ENCODE results near the gene TTC28. TPM values are rescaled to one million over a fixed set of nuclear protein-coding genes. Genes with fewer than 3 reads are reported as not detected.

Gene TTC28
- total RNA-seq, 4 donors from 2014 or later = 49.8 to 99.7 (median 79.7) TPM

DNA sequence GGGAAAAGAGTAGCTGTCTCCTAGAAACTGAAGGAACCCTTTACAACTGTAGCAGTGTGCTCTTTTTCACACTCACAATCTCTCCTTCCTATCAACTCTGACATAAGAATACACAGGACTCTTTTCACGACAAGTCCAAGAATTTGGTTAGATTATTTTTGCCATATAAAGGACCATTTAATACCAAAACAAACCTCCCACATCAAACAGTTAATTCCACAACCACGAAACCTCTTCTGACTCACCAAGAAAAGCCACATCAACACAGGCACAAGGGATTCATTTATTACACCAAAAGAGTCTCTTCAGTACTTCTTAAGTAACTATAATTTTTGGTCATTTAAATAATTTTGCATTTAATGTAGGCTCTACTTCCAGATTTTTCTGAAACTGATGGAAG is 538.0 kb downstream of the TTC28 start:
- H3K27me3 ChIP-seq = no peaks in the 10 kb centered on the region
- WGBS, 2 donors = 63 to 72% methylated on average over 2 of the region's 2 CpGs
- DNase-seq = no peak
- H3K4me3 ChIP-seq (replicated peaks in 1 of 3) = no peak overlapping the region
- H3K4me1 ChIP-seq = peaks cover 4 to 6% of the 10 kb centered on the region in 2 donors
- H3K36me3 ChIP-seq = no peaks in the 10 kb centered on the region
- intact Hi-C loops (cut with DNase I) = no loop called here
- TF ChIP-seq, protein P1, sequence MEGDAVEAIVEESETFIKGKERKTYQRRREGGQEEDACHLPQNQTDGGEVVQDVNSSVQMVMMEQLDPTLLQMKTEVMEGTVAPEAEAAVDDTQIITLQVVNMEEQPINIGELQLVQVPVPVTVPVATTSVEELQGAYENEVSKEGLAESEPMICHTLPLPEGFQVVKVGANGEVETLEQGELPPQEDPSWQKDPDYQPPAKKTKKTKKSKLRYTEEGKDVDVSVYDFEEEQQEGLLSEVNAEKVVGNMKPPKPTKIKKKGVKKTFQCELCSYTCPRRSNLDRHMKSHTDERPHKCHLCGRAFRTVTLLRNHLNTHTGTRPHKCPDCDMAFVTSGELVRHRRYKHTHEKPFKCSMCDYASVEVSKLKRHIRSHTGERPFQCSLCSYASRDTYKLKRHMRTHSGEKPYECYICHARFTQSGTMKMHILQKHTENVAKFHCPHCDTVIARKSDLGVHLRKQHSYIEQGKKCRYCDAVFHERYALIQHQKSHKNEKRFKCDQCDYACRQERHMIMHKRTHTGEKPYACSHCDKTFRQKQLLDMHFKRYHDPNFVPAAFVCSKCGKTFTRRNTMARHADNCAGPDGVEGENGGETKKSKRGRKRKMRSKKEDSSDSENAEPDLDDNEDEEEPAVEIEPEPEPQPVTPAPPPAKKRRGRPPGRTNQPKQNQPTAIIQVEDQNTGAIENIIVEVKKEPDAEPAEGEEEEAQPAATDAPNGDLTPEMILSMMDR (IDR thresholded peaks at IDR 0.05) = no peak
- TF ChIP-seq POLR2A (IDR thresholded peaks at IDR 0.05) = no peak
- H3K9me3 ChIP-seq = no peaks in the 10 kb centered on the region
- no peak overlapping the region for H3K27ac ChIP-seq

DNA sequence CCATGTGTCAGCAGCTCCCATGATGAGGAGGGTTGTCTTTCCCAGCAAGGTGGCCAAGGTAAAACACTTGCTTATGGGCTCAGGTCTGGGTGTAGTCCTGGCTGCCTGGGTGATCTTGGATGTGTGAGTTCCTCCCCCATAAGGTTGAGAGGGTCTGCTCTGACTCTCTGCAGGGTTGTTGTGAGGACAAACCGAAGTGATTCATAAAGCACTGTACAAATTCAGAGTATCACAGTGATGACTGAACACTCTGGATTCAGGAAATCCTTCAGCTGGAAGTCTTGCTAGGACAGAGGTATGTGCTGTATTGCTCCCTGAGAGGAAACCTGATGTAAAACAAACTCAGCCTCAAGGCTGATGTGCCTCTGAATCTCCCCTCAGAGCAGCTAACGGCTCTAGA is 539.7 kb downstream of the TTC28 start:
- DNase-seq = no peak
- no peaks in the 10 kb centered on the region for H3K9me3 ChIP-seq
- H3K36me3 ChIP-seq = no peaks in the 10 kb centered on the region
- H3K27ac ChIP-seq = no peak overlapping the region
- no peak for TF ChIP-seq POLR2A (IDR thresholded peaks at IDR 0.05)
- TF ChIP-seq, protein P1 (IDR thresholded peaks at IDR 0.05) = no peak
- intact Hi-C loops (cut with DNase I) = no loop called here
- 82 to 94% methylated on average over 2 of the region's 2 CpGs for WGBS, 2 donors
- no peaks in the 10 kb centered on the region for H3K27me3 ChIP-seq
- H3K4me1 ChIP-seq = no peaks in the 10 kb centered on the region
- no peak overlapping the region for H3K4me3 ChIP-seq (replicated peaks in 1 of 3)

DNA sequence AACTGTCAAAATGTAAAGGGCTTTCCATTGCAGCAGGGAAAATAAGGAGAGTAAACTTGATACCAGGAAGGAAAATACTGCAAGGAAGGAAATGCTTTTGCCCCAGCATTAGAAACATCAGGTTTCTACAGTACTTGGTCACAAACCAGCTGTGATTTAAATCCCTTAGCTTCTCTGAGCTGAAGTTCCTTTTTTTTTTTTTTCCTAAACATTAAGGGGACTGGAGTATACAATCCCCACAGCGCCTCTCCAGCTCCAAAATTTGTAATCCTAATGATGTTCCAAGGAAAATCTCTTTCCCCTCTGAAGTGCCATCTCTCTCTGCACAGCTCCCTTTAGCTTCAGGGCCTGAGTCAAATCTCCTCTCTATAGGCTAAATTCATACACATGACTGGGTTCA is 540.1 kb downstream of the TTC28 start:
- Histone ChIP-seq H3K36me3 (no peaks in the 10 kb centered on the region), H3K9me3 (no peaks in the 10 kb centered on the region), H3K4me3 (replicated peaks in 1 of 3) (no peak overlapping the region), H3K27ac (no peak overlapping the region), H3K27me3 (no peaks in the 10 kb centered on the region), H3K4me1 (no peaks in the 10 kb centered on the region)
- DNase-seq = no peak
- WGBS, 2 donors = 92 to 100% methylated on average over 1 of the region's 1 CpG
- TF ChIP-seq, protein P1 (IDR thresholded peaks at IDR 0.05) = no peak
- no peak for TF ChIP-seq POLR2A (IDR thresholded peaks at IDR 0.05)
- intact Hi-C loops (cut with DNase I) = no loop called here

DNA sequence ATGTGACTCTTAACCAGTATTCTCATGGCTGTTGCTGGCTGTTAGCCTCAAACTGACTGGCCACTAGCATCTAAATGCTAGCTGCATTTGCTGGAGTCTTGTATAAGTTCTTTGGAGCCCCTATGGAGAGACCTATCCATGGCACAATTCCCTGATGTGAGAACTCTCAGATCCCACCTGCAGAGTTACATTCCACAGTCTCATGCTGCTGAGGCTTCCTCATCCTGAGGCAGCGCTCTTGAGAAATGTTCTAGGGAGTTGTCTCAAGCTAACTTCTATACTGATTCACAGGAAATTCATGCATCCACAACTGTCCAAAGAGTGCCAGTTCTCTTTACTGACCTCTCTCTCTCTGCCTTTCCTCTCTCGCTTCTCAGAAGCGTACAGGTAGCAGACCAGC is 542.6 kb downstream of the TTC28 start:
- Histone ChIP-seq H3K9me3 (no peaks in the 10 kb centered on the region), H3K4me3 (replicated peaks in 1 of 3) (no peak overlapping the region), H3K27me3 (no peaks in the 10 kb centered on the region), H3K27ac (no peak overlapping the region), H3K4me1 (no peaks in the 10 kb centered on the region), H3K36me3 (no peaks in the 10 kb centered on the region)
- TF ChIP-seq, protein P1 (IDR thresholded peaks at IDR 0.05) = no peak
- TF ChIP-seq POLR2A (IDR thresholded peaks at IDR 0.05) = no peak
- no peak for DNase-seq
- intact Hi-C loops (cut with DNase I) = no loop called here
- WGBS, 2 donors = 97% methylated on average over 3 of the region's 3 CpGs

DNA sequence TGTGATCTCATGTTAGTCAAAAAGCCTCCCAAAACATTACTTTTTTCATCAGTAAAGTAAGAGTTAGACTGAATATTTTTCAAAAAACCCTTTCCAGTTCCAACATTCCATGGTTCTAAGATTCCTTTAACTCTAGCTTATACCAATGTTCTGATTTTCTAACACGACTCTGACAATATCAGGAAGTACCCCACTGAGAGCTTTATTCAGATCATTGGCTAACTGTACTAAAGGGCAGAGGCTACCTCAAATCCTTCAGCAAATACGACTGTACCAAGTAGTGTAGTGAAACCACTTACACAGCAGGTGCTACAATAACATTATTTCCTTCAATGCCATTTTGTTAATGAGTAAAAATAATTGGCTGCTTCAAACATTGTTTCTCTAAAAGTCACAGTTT is 547.2 kb downstream of the TTC28 start:
- DNase-seq = no peak
- Histone ChIP-seq H3K9me3 (no peaks in the 10 kb centered on the region), H3K4me1 (no peaks in the 10 kb centered on the region), H3K4me3 (replicated peaks in 1 of 3) (no peak overlapping the region), H3K36me3 (no peaks in the 10 kb centered on the region), H3K27ac (no peak overlapping the region), H3K27me3 (no peaks in the 10 kb centered on the region)
- intact Hi-C loops (cut with DNase I) = no loop called here
- TF ChIP-seq, protein P1 (IDR thresholded peaks at IDR 0.05) = no peak
- no peak for TF ChIP-seq POLR2A (IDR thresholded peaks at IDR 0.05)
- WGBS, 2 donors = 69 to 81% methylated on average over 2 of the region's 2 CpGs

All from thyroid gland (tissue), 4 donors.